GM18498 (cell line): ENCODE data around the gene PHACTR1.
"Not testable (repeated sequence)": the region's sequence is repeated elsewhere in the genome, so short reads cannot be mapped to it uniquely, and the experiment has no call there.

Experiments used
- ATAC-seq: cut with Tn5 transposase; IDR thresholded peaks from one replicate; pipeline ENCODE4 v1.9.1; 2021; ENCODE audit warnings: mild to moderate bottlenecking, moderate library complexity; ENCODE audit not compliant: unreplicated experiment

The PHACTR1 gene

DNA sequence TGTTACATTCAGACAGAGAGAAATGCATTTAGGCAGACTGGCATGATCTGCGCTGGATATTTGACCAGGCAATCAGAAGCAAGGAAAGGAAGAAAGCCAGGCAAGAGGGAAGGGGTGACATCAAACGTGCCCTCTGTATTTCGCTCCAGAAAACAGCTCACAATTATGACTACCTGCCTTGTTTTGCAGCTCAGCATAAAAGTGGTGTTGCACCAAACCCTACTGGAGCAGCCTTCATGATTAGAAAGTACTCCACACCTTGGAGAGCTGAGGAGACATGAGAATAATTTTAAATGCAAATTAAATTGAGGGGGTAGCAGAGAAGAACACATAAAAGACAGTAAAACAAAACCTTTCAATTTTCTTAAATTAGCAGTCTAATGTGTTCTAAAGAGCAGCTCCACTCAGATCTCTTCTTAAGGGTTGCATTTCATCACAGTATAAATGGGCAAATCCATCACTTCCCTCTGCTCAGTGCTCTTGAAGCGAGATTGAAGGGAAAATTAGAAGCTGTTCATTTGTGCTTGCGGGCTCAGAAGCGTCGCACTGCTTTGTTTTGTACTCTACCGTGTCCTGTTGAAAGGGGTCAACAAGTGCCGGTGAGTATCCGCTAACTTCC, at the start of gene PHACTR1:
PHACTR1 (plus strand) TSS at position 470 of the 619 bp plus-strand sequence.
- ATAC-seq: no peak

DNA sequence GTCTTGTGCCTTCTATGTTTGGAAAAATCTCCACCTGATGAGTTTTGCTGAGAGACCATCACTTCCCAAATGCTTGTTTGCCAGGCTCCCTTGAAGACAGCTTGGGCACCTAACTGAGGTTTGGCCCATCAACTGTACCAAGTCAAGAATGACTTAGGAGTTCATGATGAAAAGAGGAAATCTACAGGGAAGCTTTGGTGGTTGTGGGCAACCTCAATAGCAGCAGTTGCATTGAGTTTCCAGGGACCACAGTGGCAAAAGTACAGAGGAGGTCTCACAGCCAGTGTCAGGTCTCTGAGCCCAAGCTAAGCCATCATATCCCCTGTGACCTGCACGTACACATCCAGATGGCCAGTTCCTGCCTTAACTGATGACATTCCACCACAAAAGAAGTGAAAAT, 49.7 kb upstream of the PHACTR1 start:
- no peak for ATAC-seq

GRCh38 chr6:12675931-12676330, 40.6 kb upstream of the PHACTR1 start:
- ATAC-seq: no peak

DNA sequence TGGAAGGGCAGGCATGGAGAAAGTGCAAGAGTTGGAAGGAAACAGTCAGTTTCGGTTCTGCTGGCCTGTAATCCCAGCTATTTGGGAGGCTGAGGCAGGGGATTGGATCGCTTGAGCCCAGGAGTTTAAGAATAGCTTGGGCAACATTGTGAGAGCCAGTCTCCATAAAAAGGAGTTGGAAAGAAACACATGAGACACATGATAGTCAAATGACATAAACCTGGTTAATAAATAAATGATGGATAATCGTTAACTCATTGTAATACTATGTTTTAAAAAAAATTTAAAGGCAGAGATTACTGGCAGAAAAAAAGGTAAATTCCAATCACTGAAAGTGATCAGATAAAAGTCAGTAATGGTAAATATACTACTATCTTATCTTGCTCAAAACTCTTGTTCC, 37.2 kb upstream of the PHACTR1 start:
- no peak for ATAC-seq

DNA sequence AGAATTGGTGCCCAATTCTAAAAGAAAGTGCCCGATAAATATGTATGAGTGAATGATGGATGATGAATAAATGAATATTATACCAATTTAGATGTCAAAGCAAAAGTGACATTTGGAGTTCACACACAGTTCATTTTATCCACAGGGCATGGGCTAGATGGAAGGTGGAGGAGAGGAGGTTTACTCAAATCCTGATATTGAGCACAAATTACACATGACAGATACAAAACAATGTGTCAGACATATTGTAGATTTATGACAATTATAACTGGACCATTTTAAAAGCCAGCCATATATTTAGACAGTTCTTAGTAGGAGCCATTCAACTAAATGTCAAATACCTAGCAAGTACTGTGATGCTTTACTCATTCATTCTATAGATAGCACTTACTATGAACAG, 23.4 kb upstream of the PHACTR1 start:
- no peak for ATAC-seq

- ATAC-seq: no peak
Observed at GRCh38 chr6:12698298-12698697, 18.3 kb upstream of the PHACTR1 start.

GRCh38 chr6:12704946-12705345, 11.6 kb upstream of the PHACTR1 start:
- ATAC-seq: no peak

DNA sequence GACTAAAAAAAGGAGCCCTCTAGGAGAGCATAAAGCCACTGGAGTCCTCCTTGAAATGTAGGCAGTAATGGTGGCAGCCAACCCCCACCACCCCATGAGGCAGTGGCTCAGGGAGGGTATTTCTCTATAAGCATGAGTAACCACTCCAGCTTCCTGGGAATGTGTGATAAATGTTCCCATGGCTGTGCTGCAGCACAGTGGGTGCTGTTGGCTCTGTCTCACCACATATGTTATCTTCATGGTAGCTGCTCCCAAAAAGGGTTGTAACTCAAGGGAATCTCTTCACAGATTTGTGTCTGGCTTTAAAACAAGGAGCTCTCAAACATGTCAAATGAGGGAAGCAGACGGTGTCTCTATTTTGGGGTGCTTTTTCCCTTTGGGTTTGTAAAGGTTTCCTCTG, 7.5 kb upstream of the PHACTR1 start:
- ATAC-seq: no peak

DNA sequence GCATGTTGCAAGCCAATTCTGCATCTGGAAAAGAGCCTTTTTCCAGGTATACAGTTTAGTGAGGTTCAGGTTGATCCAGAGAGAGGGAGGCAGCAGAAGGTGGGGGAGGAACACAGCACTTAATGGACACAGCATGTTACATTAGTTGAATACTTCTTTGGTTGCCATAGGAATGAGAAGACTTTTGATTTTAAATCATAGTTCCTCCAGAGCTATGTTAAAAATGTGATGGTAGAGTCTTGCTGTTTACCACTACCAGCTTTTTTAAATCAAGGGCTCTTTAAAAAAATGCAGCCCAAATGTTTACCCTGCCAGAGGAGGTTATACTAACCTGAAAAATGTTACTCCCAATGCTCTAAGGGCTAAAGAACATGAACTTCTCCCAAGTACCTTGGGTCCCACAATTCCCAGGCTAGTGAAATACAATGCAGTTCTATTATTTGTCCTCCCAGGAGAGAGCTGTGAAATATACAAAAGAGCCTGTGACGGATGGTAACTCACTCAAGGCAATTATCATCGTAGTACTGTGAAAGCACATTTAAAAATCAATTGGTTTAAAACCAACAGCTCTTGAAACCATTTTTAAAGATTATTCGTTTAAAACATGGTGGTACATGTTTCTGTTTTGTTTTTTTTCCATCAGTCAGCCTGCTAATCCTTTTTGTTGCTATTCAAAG, 6.9 kb upstream of the PHACTR1 start:
- ATAC-seq: no peak

GRCh38 chr6:12710921-12711320, 5.6 kb upstream of the PHACTR1 start:
- no peak for ATAC-seq

- ATAC-seq: no peak
Observed at GRCh38 chr6:12714022-12714421, 2.5 kb upstream of the PHACTR1 start.

DNA sequence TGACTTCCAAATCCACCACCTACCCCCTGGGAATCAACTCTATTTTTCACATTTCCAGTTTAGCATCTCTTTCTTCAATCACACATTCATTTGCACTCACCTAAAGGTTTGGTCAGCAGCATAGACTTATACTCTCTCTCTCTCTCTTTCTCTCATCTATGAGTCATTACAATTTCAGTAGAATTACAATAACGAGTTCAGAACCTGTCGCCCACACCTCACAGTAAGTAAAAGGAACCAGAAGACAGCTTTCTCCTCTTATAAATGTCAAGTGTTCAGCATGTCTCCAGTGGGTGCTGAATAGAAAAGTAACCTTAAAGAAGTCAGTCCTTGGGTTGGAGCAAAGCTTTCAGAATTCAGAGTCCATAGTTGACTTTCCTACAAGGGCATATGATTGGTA, 1.1 kb upstream of the PHACTR1 start:
- no peak for ATAC-seq

DNA sequence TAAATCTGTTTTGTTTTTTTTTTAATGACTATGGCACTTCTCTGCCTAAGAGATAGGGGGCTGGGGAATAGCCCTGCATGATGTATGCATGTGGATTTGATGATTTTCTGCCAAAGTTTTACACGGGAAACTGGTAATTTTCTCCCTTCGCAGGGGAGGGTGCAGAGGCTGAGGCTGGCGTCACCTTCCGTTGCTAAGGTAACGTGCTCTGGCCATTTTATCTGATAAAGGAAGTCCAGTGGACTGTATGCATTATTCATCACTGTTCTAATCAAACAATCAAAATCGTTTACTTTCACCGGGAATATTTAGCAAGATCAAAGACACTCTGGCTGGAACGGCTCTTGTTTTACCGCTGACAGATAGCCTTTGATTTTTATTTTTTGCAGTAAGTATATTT, 789 bp downstream of the PHACTR1 start:
- ATAC-seq: no peak

- no peak for ATAC-seq
Observed at GRCh38 chr6:12718015-12718414, 1.4 kb downstream of the PHACTR1 start.

DNA sequence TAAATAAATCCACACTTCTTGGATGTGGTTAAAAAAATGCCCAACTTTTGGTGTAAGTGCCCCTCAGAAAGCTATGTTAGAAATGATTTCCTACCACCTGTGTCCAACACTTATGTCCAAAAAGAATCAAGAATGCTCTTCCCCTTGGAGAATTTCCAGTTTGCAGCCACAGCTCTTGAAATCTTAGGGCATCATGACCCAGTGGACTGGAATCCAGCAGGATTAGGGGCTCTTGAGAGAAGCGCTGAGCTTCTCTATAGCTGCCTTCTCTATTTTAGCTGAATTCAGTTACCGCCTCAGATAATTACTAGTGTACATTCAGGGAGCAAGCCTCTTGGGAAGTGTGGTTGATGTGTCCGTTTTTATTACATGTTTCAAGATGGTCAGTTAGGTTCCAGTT, 2.5 kb downstream of the PHACTR1 start:
- no peak for ATAC-seq

DNA sequence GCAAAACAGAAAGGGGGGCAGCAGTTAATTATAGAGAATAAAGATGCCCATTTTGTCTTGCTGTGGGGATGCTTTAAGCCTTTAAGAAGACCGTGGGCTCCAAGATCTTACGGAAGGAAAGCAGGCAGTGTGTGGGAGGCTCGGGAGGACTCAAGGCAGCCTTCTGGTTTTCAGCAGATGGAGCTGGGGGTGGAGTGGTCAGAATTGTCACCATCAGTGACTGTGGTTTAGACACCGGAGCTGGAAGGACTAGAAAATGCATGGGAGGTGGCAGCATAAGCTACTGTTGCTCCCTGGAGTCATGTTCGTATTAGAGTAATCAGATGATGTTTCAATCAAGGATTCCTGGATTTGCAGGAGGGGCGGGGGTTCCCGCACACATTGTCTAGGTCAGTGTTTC, 3.7 kb downstream of the PHACTR1 start:
- no peak for ATAC-seq

DNA sequence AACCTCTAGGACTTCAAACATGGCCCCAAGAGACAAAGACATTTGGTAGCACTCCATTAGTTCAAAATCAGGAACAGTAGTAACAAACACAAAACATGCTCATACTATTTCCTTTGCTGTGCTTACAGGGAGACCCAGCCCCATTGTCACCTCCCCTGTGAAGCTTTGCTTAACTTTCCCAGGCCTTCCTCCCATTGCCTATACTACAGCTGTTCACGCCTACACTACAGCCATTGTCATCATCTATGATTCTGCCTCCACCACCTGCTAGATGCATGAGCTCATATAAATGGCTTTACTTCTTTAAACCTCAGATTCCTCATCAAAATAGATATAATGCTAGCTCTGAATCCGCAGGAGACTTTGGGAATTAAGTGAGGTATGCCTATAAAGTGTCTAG, 8.7 kb downstream of the PHACTR1 start:
- ATAC-seq: no peak

DNA sequence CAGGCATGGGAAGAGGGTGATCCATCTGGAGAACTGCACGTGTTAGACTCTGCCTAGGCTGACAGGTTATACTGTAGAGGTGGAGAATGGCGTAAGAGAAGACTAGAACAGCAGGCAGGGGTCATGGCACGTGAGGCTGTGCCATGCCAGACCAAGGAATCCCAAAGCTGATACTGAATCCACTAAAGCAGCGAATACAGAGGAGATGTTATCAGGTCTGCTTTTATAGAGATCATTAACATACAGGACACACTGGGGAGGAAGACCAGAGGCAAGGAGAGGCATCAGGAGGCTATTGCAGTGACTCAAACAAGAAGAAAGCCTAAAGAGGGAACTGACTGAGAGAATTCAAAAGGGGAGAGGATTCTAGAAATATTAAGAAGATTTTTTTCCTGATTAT, 12.9 kb downstream of the PHACTR1 start:
- no peak for ATAC-seq

DNA sequence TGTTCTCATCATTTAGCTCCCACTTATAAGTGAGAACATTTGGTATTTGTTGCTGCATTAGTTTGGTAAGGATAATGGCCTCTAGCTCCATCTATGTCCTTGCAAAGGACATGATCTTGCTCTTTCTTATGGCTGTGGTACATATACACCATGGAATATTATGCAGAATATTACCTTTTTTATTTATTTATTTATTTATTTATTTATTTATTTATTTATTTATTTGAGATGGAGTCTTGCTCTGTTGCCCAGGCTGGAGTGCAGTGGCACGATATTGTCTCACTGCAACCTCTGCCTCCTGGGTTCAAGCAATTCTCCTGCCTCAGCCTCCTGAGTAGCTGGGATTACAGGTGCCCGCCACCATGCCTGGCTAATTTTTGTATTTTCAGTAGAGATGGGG, 14.2 kb downstream of the PHACTR1 start:
- ATAC-seq: not testable (repeated sequence)

DNA sequence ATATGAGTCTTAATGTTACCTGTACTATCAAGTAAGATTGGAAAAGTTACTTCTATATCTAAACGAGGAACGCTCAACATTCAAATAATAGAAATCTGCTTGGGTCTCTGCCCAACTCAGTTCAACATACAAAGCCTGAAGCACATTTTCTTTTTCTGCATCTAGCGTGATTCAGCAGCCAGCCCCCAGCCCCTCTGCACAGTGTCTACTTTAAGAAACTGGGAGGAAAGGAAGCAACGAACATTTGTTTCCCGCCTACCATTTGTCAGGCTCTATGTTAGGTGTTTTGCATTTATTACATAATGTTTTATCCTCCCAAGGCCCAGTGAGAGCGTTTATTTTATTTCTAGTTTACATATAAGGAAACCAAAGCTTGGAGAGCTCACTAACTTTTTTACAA, 17.3 kb downstream of the PHACTR1 start:
- ATAC-seq: no peak

- ATAC-seq: no peak
Observed at GRCh38 chr6:12735786-12736185, 19.2 kb downstream of the PHACTR1 start.

DNA sequence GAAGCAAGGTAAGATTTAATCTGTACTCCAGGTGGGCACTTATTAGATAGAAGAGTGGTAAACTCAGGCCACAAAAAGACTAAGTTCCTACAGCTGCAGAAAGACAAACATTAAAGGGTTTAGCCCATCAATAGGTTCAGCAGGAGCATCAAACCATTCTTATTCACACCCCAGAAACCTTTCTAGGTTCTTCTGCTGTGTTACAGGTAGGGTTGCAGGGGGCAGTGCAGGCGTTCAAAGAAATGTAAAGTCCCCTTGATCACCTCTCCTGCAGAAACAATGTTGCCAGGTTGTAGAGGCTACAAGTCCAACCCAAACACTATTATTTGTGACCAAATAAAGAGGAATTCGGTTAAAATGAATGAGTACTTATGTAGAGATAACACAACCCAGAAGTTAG, 31.8 kb downstream of the PHACTR1 start:
- no peak for ATAC-seq
